NCI-H748 treated with DMSO at 0.1 percent for 48 hours (cell line): Measurements from ENCODE around the gene ANK3.

Source experiments
- DNase-seq: peaks from one replicate; lab custom pipeline; 2025; lab: John Stamatoyannopoulos, UW

Gene ANK3

DNA sequence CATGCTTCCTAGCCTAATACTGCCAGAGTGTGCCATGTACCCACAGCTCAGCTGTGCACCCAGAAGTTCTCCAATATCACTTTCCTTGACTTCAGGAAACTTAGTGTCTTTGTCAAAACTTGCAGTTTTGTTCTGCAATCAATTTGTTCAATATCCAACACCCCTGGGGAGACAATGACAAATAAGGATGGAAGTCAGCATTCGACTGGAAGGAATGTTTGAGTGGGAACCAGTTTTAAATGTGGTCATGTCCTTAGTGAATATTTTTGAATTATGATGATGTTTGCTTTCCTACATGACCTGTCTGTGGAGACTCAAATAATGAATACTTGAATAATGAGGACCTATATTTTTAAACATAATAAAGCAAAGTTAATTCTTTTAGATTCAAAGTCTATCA is 112.0 kb downstream of the ANK3 start:
- no peak for DNase-seq

DNA sequence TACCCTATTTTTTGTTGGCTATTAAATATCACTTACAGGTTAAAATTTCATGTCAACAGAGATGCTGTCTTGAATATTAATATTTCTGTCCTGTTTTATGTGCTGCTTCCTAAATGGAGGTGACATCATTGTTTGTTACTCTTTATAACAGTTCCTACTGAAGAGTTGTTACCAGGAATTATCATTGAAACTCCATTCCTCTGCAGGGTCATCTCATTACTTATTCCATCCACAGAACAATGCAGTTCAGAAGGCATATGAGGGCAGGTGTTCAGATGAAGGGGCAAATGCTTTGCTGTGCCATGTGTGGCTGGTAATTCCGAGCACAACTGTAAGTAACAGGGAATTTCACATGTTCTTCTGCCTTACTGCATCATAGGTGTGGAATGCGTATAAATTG is 113.4 kb downstream of the ANK3 start:
- DNase-seq, result no peak

DNA sequence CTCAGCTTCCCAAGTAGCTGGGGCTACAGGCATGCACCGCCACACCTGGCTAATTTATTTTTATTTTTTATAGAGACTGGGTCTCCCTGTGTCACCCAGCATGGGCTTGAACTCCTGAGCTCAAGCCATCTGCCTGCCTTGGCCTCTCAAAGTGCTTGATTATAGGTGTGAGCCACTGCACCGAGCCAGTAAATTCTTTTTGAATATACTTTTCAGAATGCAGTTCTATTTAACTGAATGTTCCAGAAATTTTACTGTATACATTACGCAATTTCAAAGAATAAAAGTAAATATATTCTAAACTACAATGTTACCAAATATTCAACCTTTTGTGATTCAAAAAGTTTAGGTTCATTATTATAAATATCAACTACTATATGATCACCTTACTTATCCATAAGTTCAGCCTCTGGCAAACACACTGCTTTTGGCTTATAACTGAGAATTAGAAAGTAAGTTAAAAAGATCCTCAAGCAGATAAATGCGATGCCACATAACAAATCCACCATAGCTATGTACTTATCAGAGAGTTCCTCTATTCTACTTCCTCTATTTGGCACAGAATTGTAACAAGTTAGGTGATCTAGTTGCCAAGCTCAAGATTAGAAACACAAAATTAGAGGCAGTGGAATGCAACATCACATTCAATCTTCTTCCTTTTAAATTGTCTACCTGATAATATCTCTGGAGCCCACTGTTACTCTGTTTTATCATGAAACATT is 118.2 kb downstream of the ANK3 start:
- DNase-seq, result no peak

DNA sequence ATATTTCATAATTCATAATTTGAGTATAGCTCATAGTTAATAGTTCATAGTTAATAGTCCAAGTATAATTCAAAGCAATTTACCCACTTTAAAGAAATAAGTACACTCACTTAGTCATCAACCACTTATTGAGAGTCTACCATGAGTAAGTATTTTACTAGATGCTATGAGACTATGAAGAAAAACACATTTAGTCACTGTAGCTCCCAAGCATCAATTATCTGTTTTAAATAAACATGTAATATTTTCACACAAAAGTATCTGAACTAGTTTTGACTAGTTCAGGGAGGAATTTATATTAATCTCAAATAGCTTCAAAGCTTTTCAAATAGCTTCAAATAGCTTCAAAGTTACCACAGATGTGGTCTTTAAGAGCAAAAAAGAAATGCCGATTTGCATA is 119.2 kb downstream of the ANK3 start:
- DNase-seq, result no peak

DNA sequence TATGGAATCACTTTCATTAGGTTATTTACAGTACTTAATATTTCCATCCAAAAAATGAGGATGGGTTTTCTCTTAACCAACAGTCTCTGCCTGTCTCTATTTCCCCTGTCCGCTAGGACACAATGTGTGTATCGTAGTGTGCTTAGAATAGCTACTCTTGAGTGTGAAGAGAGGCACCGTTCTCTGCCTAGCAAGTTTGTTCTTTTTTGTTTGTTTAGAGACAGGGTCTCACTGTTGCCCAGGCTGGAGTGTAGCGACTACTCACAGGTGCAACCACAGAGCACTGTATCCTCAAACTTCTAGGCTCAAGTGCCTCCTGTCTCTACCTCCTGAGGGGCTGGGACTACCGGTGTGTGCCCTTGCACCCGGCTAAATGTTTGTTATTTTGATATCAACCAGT is 121.9 kb downstream of the ANK3 start:
- DNase-seq, result no peak

DNA sequence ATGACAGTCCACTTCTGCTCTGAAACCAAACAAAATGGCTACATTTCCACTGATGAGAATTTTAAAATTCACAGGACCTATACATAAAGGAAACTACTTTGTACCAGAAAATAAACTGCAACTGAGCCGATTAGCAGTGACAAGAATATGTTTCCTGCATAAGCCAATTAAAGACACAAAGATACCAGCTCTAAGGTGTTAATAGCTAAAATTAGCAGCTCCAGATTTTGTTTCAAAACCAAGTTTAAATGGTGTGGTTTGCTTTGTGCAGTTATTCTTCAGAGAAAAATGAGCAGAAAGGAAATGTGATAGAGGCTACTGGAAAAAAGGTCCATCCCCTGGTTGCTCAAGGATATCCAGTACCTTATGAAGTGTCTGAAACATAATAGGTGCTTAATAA is 123.2 kb downstream of the ANK3 start:
- DNase-seq, result no peak

DNA sequence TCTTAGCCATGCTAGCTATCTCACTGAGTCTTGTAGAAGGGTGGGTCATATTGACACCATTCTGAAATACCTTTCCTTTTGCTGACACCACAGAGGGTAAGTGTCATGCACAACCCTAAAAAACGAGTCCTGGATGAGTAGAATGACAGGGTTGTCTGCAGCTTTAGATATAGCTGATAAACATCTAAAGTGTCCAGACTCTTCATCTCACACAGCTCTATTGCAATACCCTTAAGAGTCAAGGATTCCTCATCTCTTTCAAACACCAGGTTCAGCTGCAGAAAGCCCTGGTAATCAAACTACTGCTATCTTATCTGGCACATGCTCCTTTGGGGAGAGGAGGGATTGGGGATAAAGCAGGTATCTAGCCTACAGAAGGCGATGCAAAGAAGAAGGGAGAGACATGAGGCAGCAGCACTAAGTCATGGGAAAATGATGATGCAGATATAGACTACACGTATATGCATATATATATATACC is 127.0 kb downstream of the ANK3 start:
- DNase-seq, result no peak

DNA sequence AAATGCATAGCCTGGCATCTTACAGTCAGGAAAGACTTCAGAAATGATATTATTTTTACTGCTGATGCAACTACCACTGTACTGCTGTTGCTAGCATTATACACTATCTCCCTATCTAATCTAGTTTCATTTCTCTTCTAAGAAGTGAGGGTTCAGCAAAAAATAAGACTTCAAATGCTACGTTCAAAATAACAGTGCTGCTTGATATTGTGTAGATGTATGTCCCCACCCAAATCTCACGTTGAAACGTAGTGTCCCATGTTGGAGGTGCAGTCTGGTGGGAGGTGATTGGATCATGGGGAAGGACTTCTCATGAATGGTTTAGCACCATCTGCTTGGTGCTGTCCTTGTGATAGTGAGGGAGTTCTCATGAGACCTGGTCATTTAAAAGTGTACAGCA is 129.4 kb downstream of the ANK3 start:
- no peak for DNase-seq

DNA sequence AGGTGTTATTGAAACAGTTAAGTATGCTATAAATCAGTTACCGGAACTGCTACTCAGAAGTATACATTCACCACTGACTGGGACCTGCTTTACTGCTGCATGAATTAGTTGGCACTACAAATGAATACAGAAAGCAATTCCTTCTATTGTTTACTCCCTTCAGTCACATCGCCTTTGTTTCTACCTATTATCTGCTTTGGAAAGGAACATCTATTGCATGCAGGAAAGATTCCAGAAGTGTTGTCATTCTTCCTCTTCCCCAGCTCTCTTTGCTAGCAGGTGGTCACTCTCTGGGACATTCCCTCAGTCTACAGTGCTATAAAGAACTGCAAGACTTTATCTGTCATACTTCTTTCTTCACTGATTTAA is 131.3 kb downstream of the ANK3 start:
- DNase-seq, result no peak

DNA sequence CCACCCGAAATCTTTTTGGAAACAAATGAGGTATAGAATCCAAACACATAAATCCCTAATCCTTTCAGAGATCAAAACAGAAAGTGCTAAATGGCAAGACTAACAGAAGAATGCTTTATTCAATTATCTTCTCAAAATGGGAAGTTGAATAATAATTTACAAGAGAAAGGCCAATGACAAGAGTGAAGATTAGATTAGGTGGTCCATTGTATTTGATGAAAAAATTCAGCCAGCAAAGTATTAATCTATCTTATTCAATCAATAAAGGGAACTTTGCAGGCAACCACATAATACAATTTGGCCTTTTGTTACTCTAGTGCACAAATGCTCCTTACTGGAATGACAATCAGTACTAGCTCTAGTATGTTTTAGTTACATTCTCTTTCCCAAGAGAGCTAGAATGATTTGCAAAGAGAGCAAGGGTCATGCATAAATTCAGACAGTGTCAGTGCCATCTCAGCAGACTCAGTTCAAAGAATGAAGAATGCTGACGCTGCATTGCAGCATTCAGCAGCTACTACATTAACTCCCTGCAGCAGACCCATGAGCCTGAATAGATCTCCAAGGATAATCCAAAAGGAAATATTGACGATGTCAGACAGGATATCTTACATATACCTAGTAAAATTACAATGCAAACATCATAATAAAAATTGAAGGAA is 131.8 kb downstream of the ANK3 start:
- no peak for DNase-seq

DNA sequence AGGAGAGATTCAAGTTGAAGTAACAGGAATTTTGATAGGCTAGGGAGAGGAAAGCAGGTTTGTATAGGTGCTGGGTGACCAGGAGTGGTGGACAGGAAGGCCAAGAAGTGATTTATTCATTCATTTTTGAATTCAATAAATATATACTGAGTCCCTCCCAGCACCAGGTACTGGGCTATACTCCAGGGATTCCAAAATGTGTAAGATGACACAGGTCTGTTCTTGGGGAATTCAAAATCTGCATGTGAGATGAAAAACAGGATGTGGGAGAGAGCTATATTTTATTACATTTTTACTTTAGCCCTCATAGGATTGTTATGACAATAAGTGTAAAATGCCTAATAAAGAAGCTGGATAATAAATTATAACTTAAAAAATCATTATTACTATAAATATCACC is 134.9 kb downstream of the ANK3 start:
- DNase-seq, result no peak

DNA sequence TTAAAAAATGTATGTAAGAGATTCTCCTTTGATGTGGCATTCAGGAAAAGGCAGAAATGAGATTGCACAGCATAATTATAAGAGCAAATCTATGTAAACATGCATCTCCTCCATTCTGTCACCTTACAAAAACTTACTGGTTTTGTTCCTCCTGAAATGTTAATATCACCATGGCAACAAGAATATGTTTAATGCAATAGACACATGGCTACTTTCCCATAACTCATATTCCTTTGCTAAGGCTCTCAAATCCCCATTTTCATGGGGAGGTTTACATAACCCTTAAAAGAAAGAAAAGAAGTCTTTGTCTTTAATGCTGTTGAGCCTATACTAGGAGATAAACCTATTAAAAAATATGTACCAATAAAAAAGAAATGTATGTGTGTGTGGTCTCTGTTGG is 136.2 kb downstream of the ANK3 start:
- DNase-seq, result no peak

DNA sequence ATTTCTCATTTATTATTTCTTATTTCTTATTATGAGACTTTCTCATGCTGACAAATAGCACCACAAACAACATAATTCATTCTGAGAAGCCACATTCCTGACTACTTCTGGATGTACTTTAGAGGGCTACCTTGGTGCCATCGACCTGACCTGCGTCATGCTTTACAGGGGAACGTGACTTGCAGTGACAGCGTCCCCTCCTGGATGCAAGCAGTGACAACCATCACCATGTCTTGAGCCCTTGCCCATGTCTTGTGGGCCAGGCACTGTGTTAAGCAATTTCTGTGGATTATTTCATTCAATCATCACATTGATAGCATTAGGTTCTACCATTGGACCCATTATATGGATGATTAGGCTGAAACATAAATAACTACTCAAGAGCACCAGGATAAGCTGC is 137.0 kb downstream of the ANK3 start:
- DNase-seq, result no peak

DNA sequence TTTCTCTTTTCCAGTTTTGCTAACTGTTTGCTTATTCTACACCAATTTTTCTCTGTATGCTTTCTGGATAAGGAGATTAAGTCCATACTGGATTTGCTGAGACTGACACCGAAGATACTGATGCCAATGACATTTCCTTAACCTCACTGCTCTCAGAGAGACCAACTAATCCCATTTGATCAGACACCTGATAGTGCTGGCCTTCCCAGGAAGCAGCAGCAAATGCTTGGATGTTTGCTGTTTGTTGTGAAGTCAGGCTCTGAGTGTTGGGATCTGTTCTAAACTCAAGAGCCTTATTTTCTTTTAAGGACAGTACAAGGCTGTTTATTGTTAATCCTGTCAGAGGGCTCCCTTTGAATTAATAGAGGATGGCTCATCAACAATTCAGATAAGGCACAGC is 143.3 kb downstream of the ANK3 start:
- DNase-seq, result no peak

DNA sequence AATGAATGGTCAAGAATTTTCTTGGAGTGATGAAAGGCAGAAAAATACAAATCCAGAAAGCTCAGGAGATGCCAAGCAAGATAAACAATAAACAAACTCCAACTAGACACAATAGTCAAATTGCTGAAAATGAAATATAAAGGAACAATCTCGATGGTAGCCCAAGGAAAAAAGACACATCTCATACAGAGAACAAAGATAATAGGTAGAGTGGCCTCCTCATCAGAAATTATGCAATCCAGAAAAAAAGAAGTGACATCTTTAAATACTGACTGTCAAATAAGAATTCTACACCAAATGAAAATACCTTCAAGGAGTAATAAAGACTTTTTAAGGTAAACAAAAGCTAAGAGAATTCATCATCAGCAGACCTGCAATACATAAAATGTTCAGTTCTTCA is 150.4 kb downstream of the ANK3 start:
- no peak for DNase-seq

DNA sequence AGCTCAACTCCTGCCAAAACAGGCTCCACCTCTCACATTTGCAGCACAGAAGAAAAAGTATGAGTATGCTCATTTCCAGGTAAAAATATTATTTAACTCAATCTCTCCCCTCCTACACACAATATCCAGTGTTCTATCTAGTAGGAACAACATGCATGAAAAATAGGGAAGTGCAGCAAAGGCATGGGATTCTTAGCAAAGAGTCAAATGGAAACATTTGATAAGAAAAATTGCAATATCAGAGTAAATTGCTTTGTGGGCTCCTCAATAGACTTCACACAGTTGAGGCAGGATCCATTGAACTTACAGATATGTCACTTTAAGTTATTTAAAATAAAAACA is 150.9 kb downstream of the ANK3 start:
- no peak for DNase-seq

DNA sequence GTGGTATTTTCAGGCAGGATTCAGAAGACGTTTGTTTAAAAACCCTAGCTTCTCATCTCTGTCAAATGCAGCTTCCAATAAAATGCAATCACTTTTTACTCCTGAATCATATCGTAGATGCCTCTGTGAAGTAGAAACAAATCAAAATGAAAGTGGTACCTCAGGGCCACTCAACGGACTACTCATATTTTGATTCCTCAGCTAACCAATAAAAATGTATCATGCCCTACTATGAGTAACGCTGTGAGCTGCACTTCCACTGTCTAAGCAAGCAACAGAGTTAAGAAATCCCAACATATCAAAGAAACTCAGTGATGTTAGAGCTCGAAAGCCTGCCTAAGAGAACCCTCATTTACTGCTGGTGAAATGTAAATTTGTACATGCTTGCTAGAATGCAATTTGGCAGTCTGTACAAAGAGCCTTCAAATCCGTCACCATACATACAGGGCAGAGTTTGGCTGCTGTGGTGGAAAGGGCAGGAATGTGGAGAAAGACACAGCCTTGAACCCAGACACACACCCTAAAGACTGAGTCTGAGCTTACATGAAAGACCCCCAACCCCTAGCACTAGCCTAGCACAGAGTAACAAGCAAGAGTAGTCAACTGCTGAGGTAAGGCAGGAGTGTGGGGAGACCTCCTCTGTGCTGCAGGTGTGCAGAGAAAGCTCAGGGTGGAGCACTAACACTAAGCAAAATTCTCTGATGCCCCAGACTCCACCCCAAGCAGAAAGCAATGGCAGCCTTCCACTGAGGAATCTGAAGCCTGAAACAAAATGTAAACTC is 151.5 kb downstream of the ANK3 start:
- DNase-seq, result no peak

DNA sequence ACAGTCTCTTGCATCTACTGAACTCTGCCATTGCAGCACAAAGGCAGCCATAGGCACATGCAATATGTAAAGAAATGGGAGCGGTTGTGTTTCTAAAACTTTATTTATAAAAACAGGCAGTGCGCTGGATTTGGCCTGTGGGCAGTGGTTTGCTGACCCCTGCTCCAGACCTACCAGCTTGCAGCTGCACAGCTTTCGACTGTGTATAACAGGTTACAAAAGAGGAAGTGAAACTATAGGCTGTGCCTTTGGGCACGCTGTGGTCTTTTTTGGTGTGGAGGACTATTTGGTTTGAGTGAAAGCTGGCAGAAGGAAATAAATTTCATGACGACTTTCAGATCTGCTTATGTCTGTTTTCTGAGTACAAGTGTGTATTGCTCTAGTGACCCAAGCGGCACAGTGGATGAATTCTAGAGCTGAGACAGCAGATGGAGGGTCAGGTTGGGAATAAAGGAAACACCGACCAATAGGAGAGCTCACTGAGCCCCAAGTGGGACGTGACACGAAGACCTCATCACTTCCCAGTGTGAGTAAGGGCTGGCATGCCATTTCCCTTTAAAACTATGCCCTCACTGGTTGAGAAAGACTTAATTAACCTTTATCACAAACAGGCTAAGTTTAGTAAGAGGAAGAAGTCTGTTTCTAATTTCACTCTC is 152.7 kb downstream of the ANK3 start:
- DNase-seq, result no peak

DNA sequence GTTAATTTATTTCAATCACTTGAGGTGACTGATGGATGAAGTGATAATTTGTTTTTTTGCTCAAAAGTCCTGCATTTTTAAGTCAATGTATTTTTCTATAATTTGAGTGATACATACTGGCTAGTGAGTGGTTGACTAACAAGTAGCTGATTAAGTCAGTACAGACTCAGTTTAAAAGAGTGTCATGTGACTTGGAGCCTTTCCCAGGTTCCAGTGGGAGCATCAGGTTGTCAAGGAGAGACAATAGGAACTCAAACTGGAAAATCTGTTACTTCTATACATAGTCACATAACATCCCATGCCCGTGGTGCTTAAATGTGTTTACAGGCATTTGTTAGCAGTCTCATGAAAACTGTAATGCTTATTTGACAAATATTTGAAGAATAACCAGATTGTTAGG is 154.7 kb downstream of the ANK3 start:
- no peak for DNase-seq

DNA sequence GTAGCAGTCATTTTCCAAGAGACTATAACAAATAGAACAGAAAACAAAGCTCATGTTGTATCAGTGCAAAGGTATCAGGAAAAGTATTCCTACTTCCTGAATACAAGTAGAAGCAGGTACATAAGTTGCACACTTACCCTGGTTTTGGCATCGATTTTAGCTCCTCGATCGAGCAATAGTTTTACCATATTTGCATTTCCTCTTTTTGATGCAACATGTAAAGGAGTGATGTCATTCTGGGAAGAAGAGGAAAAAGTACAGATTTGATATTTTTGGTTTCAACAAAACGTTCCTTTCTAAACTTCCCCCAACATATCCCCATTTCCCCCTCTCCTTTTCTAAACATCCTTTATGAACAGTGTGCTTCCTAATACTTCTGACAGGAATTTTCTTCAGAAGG is 155.1 kb downstream of the ANK3 start:
- DNase-seq, result no peak

DNA sequence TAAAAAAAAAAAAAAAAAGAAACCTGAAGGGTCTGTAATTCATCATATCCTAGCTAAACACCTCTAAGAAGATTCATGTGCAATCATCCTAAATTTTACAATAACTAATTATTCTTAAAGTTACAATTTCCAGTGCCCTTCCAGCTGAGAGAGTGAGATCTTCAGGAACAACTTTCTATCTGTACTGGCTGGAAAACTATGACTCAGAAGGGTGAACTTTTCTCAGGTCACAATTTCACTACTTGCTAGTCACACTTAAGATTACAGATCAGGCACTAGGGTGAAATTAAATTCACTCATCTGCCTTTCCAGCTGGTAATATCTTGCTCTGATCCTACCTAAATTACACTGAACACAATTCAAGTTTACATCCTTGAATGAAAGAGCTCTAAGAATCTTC is 158.8 kb downstream of the ANK3 start:
- DNase-seq, result no peak

DNA sequence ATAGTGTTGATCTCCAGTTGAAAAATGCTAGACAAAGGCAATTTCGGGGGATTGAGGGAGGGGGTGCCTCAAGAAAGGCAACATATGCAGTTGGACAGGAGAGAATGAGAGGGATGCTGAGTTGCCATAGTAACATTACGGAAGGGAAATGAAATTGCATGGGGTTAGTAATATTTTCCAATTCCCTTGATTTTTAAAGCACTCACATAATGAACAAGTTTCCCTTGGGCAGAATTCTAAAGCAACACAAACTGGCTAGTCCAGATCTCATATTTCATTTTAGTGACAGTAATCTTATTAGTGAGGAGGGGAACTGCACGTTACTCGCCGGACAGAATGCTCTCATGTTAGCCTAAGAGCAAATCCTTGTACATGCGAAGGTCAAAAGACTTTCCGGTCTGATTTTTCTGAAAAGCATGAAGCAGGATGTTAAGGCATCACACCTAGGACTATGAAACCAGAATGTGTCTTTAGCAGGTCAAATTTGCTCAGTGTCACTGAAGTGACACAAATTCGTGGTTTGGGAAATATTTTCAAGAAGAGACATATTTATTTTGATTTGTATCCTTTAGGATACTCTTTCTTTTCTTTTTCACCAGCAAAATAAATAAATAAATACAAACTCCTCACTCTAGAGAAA is 165.5 kb downstream of the ANK3 start:
- DNase-seq, result peak; percentile 6
